Inferior parietal cortex (tissue), 1 donor: ENCODE results near the gene RASGRP2.
A peak's percentile ranks its signal among the peaks of the same experiment; 100 is the strongest.

ENCODE experiments used
- DNase-seq: peaks from one replicate; pipeline ENCODE4 v3.0.0-alpha.2; 2016; ENCODE audit errors: extremely low spot score

The RASGRP2 gene

DNA sequence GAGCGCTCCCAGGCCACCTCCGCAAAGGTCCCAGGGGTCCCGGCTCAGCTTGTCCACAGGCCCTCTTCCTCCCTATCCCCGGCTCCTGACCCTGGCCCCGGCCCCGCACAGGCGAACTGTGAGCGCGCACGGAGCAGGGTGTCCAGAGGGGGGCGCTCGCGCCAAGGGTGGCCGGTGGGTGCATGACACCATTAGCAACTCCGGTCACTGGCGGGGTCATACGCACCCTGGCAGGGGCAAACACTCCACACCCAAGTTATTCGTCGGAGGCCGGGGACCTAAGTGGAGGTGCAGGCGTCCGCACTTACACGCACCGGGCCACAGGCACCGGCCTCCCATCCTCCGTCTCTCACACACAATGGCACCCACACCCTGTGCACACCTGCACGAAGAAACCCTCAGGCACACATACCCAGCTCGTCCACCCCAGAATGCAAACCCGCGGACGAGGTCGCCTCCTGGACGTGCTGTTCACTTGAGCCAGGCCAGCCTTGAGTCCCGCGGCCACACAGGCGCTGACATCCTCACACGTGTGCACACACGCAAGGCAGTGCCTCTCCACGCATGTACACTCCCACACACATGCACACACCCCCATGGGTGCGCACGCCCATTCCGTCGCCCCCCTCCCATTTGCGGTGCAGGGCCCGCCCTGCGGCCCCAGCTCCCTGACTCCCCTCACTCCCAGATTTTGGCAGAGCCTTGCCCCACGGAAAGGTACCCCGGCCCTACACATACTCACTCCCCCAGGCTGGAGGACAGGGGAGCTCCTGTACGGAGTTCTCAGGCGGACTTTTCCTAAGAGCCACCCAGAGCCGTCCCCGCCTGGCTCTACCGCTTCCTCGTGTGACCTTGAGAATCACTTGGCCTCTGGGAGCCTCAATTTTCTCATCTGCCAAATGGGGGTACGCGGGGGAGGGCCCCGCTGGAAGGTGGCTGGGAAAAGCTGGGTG lies at the start of gene RASGRP2:
RASGRP2 (minus strand) TSS at position 552 of the 953 bp plus-strand sequence. CDS start 1,276 bp downstream, outside the sequence.
- no peak for DNase-seq

DNA sequence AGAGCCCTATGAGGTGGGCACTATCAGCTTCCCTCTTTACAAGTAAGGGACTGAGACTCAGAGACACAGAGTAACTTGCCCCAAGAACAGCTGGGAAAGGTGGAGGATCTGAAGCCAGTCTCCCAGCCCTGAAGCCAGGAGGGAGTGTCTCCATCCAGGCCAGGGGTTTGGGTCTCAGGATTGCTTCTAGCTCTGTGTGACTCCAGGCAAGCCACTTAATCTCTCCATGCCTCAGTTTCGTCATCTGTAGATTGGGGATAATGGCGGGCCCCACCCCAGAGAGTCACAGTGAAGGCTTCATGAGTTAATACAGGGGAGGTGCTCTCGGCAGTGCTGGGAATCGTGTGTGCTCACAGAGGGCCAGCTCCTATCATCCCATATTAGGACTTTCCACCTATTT lies 48.5 kb upstream of the RASGRP2 start:
- DNase-seq: no peak

DNA sequence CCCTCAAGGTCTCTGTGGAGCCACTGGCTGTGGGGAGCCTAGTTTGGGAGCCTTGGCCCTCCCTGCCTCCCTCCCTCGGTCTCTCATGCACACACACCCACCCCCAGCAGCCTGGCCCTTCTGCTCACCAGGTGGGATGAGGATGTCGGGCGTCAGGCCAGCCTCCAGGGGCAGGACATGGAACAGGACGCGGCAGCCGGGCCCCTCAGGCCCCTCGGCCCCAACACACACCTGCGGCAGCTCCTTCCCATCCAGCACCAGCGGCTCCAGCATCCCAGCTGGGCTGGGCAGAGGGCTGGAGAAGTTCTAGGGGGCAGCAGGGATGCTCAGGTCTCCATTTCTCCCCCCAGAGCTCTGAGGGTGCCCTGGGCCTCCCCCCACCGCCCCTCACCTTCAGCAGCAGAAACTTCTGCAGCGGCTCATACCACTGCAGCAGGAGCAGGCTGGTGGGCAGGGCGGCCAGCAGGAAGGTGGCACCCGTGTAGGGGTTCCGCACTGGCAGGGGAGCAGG lies 47.9 kb upstream of the RASGRP2 start:
- DNase-seq: no peak

DNA sequence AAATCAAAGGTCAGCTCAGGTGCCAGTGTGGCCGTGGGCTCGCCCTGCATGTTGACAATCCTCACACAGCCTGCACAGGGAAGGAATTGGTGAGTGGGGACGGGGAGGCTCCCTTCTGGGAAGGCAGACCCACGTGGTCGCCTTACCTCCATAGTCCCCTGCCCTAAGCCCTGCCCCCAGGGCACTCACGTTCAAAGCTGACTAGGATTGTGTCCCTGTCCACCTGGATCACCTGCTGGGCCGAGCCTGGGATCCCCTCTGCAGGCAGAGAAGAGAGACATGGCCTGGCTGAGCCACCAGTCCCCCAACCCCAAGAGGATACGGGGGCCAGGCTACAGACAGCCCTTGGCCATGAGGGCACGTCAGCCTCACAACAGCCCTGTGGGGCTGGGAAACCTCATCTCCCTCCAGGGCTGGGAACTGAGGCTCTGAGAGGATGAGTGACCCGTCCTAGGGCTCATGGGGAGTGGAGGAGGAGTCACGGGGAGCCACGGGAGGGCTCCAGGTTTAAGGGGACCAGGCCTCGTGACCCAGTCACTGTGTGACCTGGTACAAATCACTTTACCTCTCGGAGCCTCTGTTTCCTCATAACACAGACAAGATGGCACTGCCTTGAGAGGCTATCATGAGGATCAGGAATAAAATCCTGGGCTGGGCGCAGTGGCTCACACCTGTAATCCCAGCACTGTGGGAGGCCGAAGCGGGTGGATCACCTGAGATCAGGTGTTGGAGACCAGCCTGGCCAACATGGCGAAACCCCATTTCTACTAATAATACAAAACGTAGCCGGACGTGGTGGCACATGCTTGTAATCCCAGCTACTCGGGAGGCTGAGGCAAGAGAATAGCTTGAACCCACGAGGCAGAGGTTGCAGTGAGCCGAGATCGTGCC lies 46.5 kb upstream of the RASGRP2 start:
- no peak for DNase-seq

DNA sequence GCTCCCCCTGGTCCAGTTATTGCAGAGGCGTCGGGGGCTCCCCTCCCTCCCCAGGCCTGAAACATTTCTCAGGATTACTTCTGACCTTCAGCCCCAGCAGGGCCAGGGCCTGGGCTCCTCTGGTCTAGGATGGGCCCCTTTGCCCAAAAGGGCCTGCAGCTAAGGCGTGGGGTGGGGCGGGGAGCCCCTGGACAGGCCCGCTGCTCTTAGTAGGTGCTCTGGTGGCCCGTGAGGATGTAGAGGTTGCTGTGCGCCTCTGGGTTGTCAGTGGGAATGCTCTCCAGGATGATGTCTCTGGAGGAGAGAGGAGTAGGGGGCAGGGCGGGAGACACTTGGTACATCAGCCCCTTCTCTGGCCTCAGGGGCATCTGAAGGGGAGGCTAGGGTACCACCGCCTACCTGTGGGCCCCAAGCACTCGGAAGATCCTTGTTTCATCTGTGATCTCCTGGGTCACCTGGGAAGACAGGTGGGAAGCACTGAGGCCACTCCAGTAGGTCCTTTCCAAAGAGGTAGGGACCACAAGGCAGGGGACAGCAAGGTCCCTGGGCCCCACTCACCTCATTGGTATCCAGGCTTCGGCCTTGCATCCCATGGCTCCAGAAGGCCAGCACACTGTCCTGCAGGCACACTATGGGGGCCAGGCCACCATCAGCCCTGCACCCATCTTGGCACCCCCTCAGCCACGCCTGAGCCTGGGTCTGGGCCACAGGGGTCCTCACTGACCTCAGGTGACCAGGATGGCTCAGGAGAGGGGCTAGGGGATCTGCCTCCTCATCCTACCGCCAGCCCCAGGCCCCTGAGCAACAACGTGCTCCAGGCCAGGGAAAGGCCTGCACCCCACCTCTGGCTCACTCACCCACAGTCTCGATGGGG lies 45.6 kb upstream of the RASGRP2 start:
- no peak for DNase-seq

DNA sequence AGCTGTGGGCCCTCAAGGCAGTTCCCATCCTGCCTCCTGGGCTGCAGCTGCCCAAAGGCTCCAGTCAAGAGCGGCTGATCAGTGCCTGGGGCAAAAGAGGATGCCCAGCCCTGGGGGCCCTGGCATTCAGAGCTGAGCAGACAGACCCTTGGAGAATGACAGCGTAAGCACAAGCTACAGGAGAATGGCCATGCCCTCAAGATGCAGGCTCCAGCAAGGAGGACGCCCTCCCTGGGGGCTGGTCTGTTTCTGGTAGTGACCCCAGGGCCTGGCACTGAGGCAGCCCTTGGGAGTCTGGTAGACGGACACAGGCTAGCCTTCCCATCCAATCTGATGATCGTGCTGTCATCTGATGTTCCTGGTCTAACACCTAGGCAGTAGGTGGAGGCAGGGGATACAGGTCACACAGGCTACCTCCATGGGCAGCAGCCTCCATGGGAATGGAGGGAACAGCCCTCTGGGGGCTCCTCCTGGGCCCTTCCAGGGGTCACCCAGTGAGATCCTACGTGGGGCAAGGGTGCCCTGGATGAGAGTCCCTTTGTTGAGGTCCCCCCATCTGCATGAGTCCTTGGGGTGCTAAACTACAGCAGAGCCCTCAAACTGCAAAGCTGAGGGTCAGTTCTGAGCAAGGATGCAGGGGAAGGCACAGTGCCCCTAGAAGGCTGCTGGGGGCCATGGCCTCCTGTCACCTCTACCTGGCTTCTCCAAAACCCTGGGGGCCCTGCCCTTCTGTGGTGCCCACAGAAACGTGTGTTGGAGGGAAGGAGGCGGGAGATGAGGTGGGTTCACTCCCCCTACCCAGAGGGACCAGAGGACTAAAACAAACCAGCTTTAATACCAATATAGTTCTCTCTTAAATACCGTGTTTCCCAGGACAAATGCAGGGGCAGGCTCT lies 44.6 kb upstream of the RASGRP2 start:
- no peak for DNase-seq

DNA sequence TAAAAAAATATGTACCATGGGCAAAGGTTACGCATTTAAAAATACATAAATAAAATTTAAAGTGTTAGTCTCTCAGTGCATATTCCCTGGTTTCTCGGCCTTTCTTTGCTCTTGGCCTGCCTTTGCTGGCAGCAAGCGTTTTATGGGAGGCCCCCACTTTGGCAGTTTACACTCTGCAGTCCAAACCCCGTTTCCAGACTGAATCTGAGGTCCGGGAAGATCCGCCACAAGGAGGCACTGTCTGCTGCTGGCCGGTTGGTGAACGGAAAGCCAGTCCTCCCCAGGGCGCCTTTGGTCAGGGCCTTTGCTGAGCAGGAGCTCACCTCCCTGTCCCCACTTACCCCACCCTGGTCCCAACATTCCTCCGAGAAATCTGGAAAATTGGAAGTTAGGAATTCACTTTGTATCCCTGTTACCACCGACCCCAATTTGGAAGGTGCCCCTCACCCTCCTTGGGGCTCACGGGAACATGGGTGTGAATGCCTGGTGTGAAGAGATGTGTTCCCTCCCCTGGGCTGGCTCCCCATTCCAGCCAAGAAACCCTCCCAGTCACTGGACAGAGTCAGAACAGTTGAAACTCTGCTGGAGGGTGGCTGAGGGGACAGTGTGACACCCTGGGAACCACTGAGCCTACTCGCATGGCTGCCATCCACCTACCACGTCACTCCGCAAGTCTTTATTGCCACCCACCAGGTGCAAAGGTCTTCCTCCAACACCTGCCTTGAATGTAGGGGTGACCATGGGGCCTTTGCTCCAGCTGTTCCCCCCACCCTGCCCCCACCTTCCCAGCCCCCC lies 43.8 kb upstream of the RASGRP2 start:
- DNase-seq: no peak

DNA sequence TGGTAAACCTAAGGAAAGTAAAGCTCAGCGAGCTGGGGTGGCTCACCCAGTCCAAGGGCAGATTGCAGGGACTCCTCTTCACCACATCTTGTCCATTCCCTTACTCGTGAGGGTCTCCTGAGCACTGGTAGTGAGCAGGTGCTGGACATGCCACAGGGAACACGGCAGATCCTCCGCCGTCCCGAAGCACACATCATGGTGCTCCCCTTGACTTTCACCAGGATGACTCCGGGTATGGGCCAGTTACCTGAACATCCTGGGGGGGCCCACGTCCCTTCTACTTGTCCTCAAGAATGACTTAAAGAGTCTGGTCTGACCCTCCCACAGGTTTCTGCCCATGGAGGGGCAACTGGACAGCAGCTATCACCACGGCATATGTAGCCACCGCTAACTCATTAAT lies 42.4 kb upstream of the RASGRP2 start:
- DNase-seq: no peak

DNA sequence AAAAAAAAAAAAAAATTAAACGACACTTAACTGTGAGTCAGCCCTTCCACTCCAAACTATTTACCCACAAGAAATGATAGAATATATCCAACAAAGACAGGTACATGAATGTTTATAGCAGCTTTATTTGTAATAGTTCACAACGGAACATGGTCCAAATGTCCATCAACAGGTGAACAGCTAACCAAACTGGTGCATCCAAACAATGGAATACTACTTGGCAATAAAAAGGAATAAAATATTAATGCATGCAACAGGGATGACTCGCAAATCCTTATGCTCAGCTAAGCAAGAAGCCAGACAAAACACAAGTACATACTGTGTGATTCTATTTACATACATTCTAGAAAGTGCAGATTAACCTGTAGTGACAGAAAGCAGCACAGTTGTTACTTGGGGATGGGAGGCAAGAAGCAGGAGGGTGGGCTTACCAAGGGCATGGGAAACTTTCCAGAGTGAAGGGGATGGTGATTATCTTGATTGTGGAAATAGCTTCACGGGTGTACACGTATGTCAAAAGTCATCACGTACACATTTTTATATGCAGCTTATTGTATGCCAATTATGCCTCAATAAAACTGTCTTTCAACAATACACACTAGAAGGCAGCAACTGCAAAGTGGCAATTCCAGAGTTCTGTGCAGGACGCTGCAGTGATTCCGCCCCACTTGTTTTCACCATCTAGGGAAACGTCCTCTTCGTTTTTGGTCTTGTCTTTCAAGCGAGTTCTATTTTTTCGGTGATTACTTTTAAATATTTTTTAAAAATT lies 41.1 kb upstream of the RASGRP2 start:
- DNase-seq: no peak

DNA sequence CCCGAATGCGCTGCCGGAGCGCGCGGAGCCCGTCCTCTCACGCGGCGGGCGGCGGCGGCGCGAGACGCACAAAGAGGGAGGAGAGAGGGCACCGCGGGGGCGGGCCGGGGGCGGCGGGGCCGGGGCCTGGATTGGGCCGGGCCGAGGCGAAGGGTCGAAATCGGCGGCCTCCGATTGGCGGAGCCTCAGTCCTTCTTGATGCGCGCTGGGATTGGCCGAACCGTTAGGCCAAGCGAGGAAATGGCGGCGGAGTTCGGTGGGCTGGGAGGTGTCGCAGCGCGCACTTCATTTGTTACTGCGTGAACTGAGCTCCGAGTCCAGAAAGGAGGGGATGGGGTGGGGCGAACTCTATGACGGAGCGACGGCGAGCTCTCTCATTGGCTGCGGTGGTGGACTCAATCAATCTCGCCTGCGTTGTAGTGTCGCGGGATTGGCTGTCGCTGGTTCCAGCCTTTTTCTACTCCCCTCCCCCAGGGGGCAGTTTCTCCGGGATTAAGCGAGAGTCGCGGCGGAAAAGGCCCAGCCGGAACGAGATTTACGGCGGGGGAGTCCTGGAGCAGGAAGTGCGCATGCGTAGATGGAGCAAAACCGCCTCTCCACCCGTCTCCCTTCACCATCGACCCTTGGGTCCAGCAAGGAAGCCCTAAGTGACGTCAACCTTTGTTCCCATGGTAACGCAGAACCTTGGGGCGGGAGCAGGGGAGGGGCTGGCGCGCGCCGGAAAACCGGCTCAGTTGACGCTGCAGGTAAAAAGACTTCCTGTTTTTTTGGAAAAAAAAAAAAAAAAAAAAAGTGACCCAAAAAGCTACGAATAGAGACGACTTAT lies 34.7 kb upstream of the RASGRP2 start, which contains the start of gene SF1:
SF1 (minus strand) TSS at position 70 of the 826 bp plus-strand sequence. CDS start 150 bp downstream, outside the sequence.
- peak; percentile 100 for DNase-seq

DNA sequence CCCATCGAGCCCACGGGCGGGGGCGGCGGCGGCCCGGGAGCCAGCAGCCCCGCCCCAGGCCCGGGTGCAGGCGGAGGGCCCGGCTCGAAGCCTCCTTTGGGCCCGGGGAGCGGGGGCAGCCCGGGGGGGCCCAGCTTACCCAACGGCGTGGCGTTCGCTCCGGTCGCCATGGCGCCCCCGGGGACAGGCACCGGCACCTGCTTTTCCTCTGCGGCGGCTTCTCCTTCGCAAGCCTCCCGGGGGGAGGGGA lies 34.2 kb upstream of the RASGRP2 start:
- no peak for DNase-seq

DNA sequence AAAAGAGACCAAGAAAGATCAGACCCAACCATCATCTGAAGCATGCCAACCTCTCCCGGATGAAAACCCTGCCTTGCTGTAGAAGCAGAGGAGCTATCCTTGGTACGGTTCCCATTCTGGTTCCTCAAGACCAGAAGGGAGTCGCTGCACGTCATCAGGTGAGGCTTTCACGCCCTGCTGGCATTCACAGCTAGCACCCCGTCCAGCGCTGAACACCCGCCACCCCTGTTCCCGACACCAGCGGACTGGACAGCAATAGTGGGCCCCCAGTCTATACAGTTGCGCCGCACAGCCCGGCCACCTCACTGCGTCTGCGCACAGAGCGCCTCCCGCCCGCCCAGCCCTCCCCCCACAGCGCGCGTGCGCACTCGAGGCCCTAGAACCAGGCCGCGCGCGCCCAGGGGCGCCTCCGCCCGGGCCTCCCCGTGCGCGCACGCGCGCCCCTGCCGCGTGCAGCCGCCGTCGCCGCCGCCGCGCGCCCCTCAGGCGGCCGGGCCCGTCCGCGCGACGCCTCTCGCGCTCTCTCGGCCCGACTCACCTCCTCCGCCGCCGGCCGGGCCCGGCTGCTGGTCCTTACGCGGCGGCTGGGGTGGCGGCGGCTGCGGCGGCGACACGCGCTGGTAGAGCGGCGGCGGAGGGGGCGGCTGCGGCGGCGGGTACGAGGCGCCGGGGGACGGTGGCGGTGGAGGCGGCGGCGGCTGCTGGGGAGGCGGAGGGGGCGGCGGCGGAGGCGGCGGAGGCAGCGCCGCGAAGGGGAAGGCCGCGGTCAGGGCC lies 33.7 kb upstream of the RASGRP2 start:
- peak; percentile 84 for DNase-seq

DNA sequence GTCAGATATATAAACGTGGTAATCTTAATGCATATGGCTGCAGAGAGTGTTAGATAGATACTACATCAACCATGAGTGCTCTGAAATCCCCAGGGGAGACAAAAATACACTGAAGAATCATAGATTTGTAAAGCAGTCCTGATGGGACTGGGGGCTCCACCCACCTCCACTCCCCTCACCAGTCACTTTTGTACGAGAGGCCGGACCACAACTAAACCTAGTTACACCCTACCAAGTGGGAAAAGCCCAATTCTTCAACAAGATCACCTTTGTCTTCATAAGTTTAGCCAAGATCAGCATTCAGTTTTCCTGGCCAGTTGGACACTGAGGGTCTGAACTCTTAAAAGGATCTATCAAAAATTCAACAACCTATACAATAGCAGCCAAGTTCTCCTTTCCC lies 32.9 kb upstream of the RASGRP2 start:
- no peak for DNase-seq

DNA sequence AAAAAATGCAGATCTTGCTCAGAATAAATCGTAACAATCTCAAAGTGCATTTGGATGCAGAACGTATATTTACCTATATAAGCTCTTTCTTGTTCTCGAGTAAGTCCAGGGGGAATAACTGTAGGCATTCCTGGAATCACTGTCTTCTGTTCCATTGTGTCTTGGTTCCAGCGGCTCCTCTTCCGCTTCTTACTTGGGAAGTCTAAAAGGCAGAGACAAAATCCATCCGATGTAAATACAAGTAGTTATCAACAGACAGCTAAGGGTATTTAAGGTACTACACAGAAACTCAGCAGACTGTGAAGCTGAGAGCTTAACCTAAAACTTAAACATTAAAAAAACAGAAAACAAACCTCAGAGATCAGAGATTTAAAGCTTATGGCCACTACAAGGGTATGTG lies 32.5 kb upstream of the RASGRP2 start:
- no peak for DNase-seq

DNA sequence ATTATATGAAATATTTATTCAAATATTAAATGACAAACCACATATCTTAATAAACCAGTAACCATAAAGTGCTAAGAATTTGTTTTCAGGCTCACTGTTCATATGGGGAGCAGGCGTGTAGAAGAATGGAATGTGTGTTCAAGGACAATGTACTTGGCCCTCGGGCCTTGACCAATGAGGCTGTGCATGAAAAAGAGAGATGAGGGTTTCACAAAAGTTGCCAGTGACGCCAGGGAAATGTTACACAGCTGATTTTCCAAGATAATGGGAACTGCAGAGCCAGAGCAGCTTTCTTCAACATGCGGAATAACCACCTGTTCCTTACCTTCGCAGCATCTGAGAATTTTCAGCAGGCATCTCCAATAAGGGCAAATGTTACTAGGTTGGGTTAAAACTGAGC lies 30.2 kb upstream of the RASGRP2 start:
- DNase-seq: no peak

DNA sequence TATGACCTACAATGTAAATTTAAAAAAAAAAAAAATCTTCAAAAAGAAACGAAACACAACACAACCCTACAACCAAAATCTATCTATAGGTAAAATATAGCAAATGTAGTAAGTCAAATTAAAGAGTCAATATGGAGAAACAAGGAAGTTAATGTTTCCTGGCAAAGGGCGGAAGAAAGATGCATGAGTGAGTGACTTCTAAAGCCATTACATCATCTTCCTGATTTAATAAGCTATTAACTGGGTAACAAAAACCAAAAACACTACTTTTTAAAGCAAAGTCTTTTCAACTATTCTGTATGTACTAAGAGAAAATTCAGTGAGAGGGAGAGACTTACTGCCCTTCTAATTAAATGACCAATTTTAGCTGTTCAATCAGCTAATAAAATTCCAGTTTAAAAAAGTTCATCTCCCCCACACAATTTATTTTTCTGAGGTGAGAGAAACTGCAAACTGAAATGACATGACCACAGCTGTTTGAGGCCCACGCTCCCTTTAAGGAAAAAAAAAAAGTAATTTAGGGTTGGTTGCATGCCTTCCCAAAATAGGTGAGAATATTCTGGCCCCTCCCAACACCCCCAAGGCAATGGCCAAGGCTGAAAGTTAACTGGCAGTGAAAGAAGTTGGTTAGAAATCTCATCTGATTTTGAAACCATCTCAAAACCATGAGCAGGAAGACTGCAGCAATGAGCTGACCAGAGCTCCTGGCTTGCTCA lies 28.5 kb upstream of the RASGRP2 start:
- no peak for DNase-seq

DNA sequence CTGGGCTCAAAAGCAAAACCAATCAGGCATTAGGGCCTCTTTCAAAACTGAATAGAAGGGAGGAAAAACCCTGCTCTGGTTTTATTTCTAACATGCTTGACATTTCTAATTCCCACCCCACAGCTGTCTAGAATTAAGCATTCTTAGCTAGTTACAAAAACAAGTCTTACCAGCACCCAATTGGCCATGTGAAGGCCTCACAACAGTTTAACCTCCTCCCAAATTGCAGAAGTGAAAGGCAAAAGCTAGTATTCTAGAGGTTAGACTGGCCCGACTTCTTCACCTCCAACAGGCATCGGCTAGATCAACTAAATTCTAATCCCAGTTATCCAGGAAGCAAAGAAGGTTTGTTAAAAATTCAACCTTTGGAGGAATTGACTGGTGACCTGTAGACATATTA lies 27.9 kb upstream of the RASGRP2 start:
- DNase-seq: no peak
